Body of pancreas (tissue), 4 donors: ENCODE measurements around the gene CLSTN2.

Source experiments
- POLR2A ChIP-seq, 3 donors: fragments of 450-650 bp; IDR thresholded peaks; one replicate each; pipeline ENCODE4 v1.6.1; 2016; ENCODE audit warnings: antibody characterized with exemption in 3 of 3, mild to moderate bottlenecking in 2 of 3
- TF ChIP-seq, protein P1 (sequence below), 7 experiments: fragments of 450-650 bp in 4 of 7; fragments of 200-600 bp in 3 of 7; sonication (generic) in 3 of 7; IDR thresholded peaks; one replicate each; pipeline ENCODE4 v1.5.1; 2016 to 2019; ENCODE audit warnings: antibody characterized with exemption in 7 of 7

DNA sequence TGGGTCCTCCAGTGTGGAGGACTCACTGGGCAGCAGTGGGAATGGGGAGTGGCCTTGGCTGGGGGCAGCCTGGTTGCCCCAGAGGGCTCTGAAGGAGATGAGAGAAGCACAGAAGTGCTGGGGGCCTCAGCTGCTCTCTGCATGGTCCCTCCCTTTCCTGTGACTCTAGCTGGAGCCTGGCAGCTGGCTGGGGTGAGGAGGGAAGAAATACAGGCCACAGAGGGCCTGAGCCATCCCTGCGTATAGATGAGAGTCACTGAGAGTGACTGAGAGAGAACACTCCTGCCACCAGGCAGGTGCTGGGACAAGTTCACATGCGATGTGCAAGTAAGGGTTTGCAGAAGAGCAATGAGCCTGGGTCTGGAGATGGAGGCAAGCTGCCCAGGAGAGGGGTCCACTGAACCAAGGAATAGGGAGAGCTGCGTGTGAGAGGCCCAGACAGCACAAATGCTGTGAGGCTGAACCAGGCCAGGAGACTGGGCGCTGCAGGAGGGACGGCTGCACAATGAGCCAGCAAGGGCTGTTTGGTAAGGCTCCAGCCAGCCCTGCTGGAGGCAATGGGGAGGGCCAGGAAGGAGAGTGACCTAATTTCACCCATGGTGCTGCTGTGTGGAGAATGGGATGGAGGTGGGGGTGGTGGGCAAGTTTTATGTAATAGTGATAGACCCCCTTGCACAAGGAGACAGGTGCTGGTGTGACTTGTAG, 87.2 kb downstream of the CLSTN2 start:
- TF ChIP-seq, protein P1, sequence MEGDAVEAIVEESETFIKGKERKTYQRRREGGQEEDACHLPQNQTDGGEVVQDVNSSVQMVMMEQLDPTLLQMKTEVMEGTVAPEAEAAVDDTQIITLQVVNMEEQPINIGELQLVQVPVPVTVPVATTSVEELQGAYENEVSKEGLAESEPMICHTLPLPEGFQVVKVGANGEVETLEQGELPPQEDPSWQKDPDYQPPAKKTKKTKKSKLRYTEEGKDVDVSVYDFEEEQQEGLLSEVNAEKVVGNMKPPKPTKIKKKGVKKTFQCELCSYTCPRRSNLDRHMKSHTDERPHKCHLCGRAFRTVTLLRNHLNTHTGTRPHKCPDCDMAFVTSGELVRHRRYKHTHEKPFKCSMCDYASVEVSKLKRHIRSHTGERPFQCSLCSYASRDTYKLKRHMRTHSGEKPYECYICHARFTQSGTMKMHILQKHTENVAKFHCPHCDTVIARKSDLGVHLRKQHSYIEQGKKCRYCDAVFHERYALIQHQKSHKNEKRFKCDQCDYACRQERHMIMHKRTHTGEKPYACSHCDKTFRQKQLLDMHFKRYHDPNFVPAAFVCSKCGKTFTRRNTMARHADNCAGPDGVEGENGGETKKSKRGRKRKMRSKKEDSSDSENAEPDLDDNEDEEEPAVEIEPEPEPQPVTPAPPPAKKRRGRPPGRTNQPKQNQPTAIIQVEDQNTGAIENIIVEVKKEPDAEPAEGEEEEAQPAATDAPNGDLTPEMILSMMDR (IDR thresholded peaks at IDR 0.05), result no peak
- no peak for TF ChIP-seq POLR2A (IDR thresholded peaks at IDR 0.05)
